Hepatocyte (in vitro differentiated cells): Measurements from ENCODE around the gene ATAD2B. TPM values are rescaled to one million over a fixed set of nuclear protein-coding genes. Genes with fewer than 3 reads are reported as not detected.
"Not testable (repeated sequence)": the region's sequence is repeated elsewhere in the genome, so short reads cannot be mapped to it uniquely, and the experiment has no call there.

Experiments used
- DNase-seq: peaks from one replicate; pipeline ENCODE4 v3.0.0-alpha.2; 2016; ENCODE audit warnings: low spot score
- H2AFZ ChIP-seq: fragments of 200-600 bp; sonication (generic); 2 replicates; pipeline ENCODE4 v1.6.0; 2016; ENCODE audit warnings: antibody characterized with exemption, mild to moderate bottlenecking
- H3K27ac ChIP-seq: fragments of 200-600 bp; sonication (generic); 2 replicates; pipeline ENCODE4 v1.5.1; 2016; ENCODE audit warnings: mild to moderate bottlenecking
- H3K27me3 ChIP-seq: fragments of 200-600 bp; sonication (generic); 2 replicates; pipeline ENCODE4 v1.6.1; 2016
- H3K36me3 ChIP-seq: fragments of 200-600 bp; sonication (generic); replicated peaks from 2 replicates; pipeline ENCODE4 v1.5.1; 2016; ENCODE audit warnings: low read depth; ENCODE audit not compliant: insufficient read depth
- H3K4me1 ChIP-seq: fragments of 200-600 bp; sonication (generic); 2 replicates; pipeline ENCODE4 v1.5.1; 2016; ENCODE audit warnings: mild to moderate bottlenecking, moderate library complexity; ENCODE audit not compliant: insufficient read depth
- H3K4me2 ChIP-seq: fragments of 200-600 bp; sonication (generic); 2 replicates; pipeline ENCODE4 v1.6.0; 2016
- H3K4me3 ChIP-seq: fragments of 200-600 bp; sonication (generic); 2 replicates; pipeline ENCODE4 v1.5.1; 2016; ENCODE audit warnings: mild to moderate bottlenecking
- H3K79me2 ChIP-seq: fragments of 200-600 bp; sonication (generic); 2 replicates; pipeline ENCODE4 v1.6.0; 2017; ENCODE audit warnings: mild to moderate bottlenecking
- H3K9me2 ChIP-seq: fragments of 200-600 bp; sonication (generic); replicated peaks from 2 replicates; pipeline ENCODE4 v1.6.0; 2017; ENCODE audit warnings: mild to moderate bottlenecking; ENCODE audit not compliant: insufficient read depth
- H3K9me3 ChIP-seq: fragments of 200-600 bp; sonication (generic); 2 replicates; pipeline ENCODE4 v1.5.1; 2016; ENCODE audit warnings: low read depth, mild to moderate bottlenecking
- H4K20me1 ChIP-seq: fragments of 200-600 bp; sonication (generic); 2 replicates; pipeline ENCODE4 v1.6.0; 2016; ENCODE audit warnings: mild to moderate bottlenecking; ENCODE audit not compliant: insufficient read depth, poor library complexity, severe bottlenecking
- EZH2 ChIP-seq: fragments of 200-600 bp; sonication (generic); IDR thresholded peaks from 2 replicates; pipeline ENCODE4 v1.6.1; 2016; ENCODE audit warnings: antibody characterized with exemption, mild to moderate bottlenecking, borderline replicate concordance
- EZH2phosphoT487 ChIP-seq: fragments of 200-600 bp; sonication (generic); IDR thresholded peaks from one replicate; pipeline ENCODE4 v1.6.1; 2018; ENCODE audit warnings: antibody characterized with exemption, mild to moderate bottlenecking, low read depth, moderate library complexity; ENCODE audit not compliant: unreplicated experiment, severe bottlenecking
- WGBS: methylation state at CpG from one replicate; pipeline ENCODE4 v1.1.6; 2016; ENCODE audit warnings: low lambda C conversion rate; ENCODE audit errors: missing lambda C conversion rate; 5-methylcytosine and 5-hydroxymethylcytosine counted together
- polyA plus RNA-seq: library from polyadenylated mRNA; unstranded; fragments of >200 nt; fragmentation: Nextera tagmentation; extraction: Ambion mirVana; gene quantifications from 2 replicates; pipeline ENCODE4 v1.2.1, GENCODE V29; 2016
- total RNA-seq: library from RNA; depleted of rRNA; stranded (reverse); fragments of >200 nt; gene quantifications from 2 replicates; pipeline ENCODE4 v1.2.3, GENCODE V29; 2014
- TF ChIP-seq, protein P1 (sequence below): fragments of 200-600 bp; sonication (generic); IDR thresholded peaks from 2 replicates; pipeline ENCODE4 v1.5.1; 2016; ENCODE audit warnings: antibody characterized with exemption, mild to moderate bottlenecking; ENCODE audit not compliant: poor library complexity

The ATAD2B gene
- total and polyA plus RNA-seq, 2 experiments from 2014 or later = 6.1 to 17.1 TPM

DNA sequence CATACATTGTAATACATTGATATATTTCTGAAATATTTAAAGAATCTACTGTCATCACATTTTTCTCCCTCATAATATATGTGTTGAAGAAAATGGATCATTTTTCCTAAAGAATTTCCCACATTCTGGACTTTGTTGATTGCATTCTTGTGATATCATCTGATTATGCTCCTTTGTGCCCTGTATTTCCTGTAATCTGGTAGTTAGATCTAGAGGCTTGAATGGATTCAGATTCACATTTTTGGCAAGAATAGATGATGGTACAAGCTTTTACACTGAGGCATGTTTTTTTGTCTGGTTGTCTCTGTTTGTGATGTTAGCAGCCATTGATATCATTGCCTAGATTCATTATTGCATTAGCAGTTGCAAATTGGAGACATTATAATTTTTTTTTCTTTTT, 26.7 kb upstream of the ATAD2B start:
- Histone ChIP-seq H3K79me2 (peaks cover 84% of the 10 kb centered on the region), H3K9me2 (no peaks in the 10 kb centered on the region), H3K4me1 (no peaks in the 10 kb centered on the region), H3K27ac (no peak overlapping the region), H3K4me3 (no peak overlapping the region), H3K36me3 (no peaks in the 10 kb centered on the region), H3K27me3 (no peaks in the 10 kb centered on the region), H3K9me3 (no peaks in the 10 kb centered on the region), H4K20me1 (peaks cover 4% of the 10 kb centered on the region), H3K4me2 (no peak overlapping the region), H2AFZ (no peak overlapping the region)
- TF ChIP-seq EZH2 (no peak), EZH2phosphoT487 (no peak)
- TF ChIP-seq, protein P1, sequence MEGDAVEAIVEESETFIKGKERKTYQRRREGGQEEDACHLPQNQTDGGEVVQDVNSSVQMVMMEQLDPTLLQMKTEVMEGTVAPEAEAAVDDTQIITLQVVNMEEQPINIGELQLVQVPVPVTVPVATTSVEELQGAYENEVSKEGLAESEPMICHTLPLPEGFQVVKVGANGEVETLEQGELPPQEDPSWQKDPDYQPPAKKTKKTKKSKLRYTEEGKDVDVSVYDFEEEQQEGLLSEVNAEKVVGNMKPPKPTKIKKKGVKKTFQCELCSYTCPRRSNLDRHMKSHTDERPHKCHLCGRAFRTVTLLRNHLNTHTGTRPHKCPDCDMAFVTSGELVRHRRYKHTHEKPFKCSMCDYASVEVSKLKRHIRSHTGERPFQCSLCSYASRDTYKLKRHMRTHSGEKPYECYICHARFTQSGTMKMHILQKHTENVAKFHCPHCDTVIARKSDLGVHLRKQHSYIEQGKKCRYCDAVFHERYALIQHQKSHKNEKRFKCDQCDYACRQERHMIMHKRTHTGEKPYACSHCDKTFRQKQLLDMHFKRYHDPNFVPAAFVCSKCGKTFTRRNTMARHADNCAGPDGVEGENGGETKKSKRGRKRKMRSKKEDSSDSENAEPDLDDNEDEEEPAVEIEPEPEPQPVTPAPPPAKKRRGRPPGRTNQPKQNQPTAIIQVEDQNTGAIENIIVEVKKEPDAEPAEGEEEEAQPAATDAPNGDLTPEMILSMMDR = no peak
- DNase-seq = no peak

DNA sequence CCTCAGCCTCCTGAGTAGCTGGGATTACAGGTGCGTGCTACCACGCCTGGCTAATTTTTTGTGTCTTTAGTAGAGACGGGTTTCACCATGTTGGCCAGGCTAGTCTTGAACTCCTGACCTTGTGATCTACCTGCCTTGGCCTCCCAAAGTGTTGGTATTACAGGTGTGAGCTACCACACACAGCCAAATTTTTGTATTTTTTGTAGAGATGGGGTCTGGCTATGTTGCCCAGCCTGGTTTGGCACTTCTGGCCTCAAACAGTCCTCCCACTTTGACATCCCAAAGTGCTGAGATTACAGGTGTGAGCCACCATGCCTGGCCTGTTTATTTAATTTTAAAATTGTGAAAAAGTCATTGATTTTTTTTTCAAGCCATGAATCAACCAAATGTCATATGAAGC, 25.6 kb upstream of the ATAD2B start:
- DNase-seq, H3K9me2 ChIP-seq, H4K20me1 ChIP-seq, H3K27ac ChIP-seq, H3K36me3 ChIP-seq, H3K4me3 ChIP-seq, H2AFZ ChIP-seq, H3K27me3 ChIP-seq, H3K4me1 ChIP-seq, H3K4me2 ChIP-seq, H3K9me3 ChIP-seq: not testable (repeated sequence)
- WGBS = 98% methylated on average over 3 of the region's 3 CpGs
- H3K79me2 ChIP-seq = peaks cover 90% of the 10 kb centered on the region

DNA sequence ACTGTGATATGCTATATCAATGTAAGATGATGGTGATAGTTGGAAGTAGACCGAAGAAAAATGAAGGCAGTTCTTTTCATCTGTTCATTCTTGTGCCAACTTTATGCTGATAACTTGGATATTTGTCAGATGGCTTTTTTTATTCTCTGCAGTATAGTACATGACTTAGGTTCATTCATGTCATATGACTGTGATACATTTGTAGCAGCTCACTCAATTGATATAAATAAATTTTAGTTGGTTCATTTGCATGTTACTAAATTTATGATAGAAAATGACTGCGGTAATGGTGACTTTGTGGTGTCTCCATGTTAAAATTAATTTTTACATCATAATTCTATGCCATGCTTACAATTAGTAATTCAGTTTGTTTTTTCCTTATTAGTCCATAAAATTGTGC, 20.4 kb upstream of the ATAD2B start:
- no peak overlapping the region for H3K4me3 ChIP-seq

DNA sequence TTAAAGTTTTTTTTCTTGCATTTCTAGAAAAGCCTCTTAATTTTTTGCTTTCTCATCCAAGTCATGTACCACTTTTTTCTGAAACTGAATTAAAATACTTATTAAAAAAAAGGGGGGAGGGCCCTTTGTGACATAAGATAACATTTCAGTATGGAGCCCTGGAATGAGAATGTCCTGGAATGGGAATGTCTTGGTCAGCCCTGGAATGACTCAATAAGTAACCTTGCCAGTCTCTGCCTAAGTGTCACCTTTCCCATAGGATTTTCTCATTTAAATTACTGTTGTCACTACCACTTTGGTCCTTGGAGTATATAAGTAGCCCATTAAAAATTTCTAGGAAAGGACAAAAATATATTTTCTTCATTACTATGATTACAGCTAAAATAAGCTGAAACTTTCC, 18.1 kb upstream of the ATAD2B start:
- Histone ChIP-seq H3K36me3 (no peaks in the 10 kb centered on the region), H3K27me3 (no peaks in the 10 kb centered on the region), H3K4me3 (no peak overlapping the region), H3K27ac (no peak overlapping the region), H2AFZ (no peak overlapping the region), H3K4me2 (no peak overlapping the region), H3K4me1 (peaks cover 13% of the 10 kb centered on the region), H3K9me2 (no peaks in the 10 kb centered on the region), H3K79me2 (peaks cover 87% of the 10 kb centered on the region), H3K9me3 (no peaks in the 10 kb centered on the region), H4K20me1 (peaks cover 10% of the 10 kb centered on the region)
- no peak for TF ChIP-seq EZH2
- TF ChIP-seq, protein P1 = no peak
- DNase-seq = no peak

More for the DNA sequence above, 20.4 kb upstream of the ATAD2B start:
- 98% methylated on average over 2 of the region's 2 CpGs for WGBS
- no peak for DNase-seq
- Histone ChIP-seq H3K4me2 (no peak overlapping the region), H2AFZ (no peak overlapping the region), H3K27me3 (no peaks in the 10 kb centered on the region), H3K27ac (no peak overlapping the region), H4K20me1 (peaks cover 14% of the 10 kb centered on the region), H3K79me2 (peaks cover 97% of the 10 kb centered on the region), H3K36me3 (no peaks in the 10 kb centered on the region), H3K9me2 (no peaks in the 10 kb centered on the region), H3K4me1 (peaks cover 3% of the 10 kb centered on the region), H3K9me3 (no peaks in the 10 kb centered on the region)
- TF ChIP-seq EZH2 = no peak
- TF ChIP-seq EZH2phosphoT487 = no peak
- TF ChIP-seq, protein P1 = no peak
